Endothelial cell (in vitro differentiated cells): ENCODE data around the gene DEFB116. TPM values are rescaled to one million over a fixed set of nuclear protein-coding genes. Genes with fewer than 3 reads are reported as not detected.

Experiments
- total RNA-seq: library from RNA; stranded (reverse); fragmentation: NEBNext Ultra II Directional; extraction: Animal tissue kit (Norgen Biotek cat#: 25700); gene quantifications from one replicate; pipeline ENCODE4 v1.2.1, GENCODE V29; 2021; ENCODE audit not compliant: unreplicated experiment

Gene DEFB116
- total RNA-seq, 1 donor from 2014 or later, result not detected

Other genes with a start within 250 kb of the DEFB116 start
- gene DEFB115, start 50.9 kb downstream of the DEFB116 start, total RNA-seq, result not detected
- not detected for gene DEFB118, start 60.0 kb upstream of the DEFB116 start, total RNA-seq
- gene DEFB119, start 82.0 kb upstream of the DEFB116 start, total RNA-seq, result not detected
- gene DEFB121, start 97.6 kb upstream of the DEFB116 start, total RNA-seq, result not detected
- gene DEFB123, start 132.0 kb upstream of the DEFB116 start, total RNA-seq, result not detected
- gene DEFB124, start 166.5 kb upstream of the DEFB116 start, total RNA-seq, result not detected
- gene REM1, start 166.7 kb upstream of the DEFB116 start, total RNA-seq, result not detected
- 153 TPM for gene HM13, start 205.9 kb upstream of the DEFB116 start, total RNA-seq